H1 (cell line): ENCODE measurements around the gene UQCRC2. TPM values are rescaled to one million over a fixed set of nuclear protein-coding genes. Genes with fewer than 3 reads are reported as not detected.

ENCODE experiments used
- CHD1 ChIP-seq: IDR thresholded peaks from 2 replicates; pipeline ENCODE4 v1.6.1; 2012; ENCODE audit warnings: low read depth, low read length, improper control_type of control experiment
- EGR1 ChIP-seq: IDR thresholded peaks from 2 replicates; pipeline ENCODE4 v1.6.1; 2011; ENCODE audit warnings: low read depth, low read length, borderline replicate concordance
- KDM4A ChIP-seq: IDR thresholded peaks from one replicate; pipeline ENCODE4 v1.7.1; 2012; ENCODE audit warnings: low read depth, mild to moderate bottlenecking, moderate library complexity, low read length, inconsistent platforms; ENCODE audit not compliant: severe bottlenecking
- POU5F1 ChIP-seq: IDR thresholded peaks from 2 replicates; pipeline ENCODE4 v1.6.1; 2011; ENCODE audit warnings: low read depth, mild to moderate bottlenecking, low read length, moderate library complexity
- RNF2 ChIP-seq: fragments of 200-900, 300-1000 bp; sonication (generic); IDR thresholded peaks from 2 replicates; pipeline ENCODE4 v1.7.1; 2016; ENCODE audit warnings: borderline replicate concordance, low read depth, mild to moderate bottlenecking, antibody characterized with exemption, low read length; ENCODE audit not compliant: poor library complexity, severe bottlenecking; ENCODE audit errors: missing control alignments
- SAP30 ChIP-seq: fragments of 300-600 bp; sonication (generic); IDR thresholded peaks from 2 replicates; pipeline ENCODE4 v1.7.1; 2012; ENCODE audit warnings: low read length, moderate library complexity, mild to moderate bottlenecking, inconsistent platforms; ENCODE audit not compliant: insufficient read depth, insufficient replicate concordance
- SIRT6 ChIP-seq: IDR thresholded peaks from one replicate; pipeline ENCODE4 v1.7.1; 2012; ENCODE audit warnings: low read length, inconsistent platforms
- TAF1 ChIP-seq: IDR thresholded peaks from 2 replicates; pipeline ENCODE4 v1.6.1; 2011; ENCODE audit warnings: mild to moderate bottlenecking, low read depth, low read length
- polyA plus RNA-seq, 7 experiments: library from polyadenylated mRNA; depleted of rRNA in 3 of 7; stranded (reverse) in 5 of 7; unstranded in 2 of 7; fragments of >200 nt in 5 of 7; fragments of 200-250 nt in 2 of 7; gene quantifications; 1 replicate in 5 of 7; 2 replicates in 1 of 7; 4 replicates in 1 of 7; pipeline versions ENCODE4 v1.2.1 to v1.2.3, GENCODE V29; 2011 to 2013; ENCODE audit warnings: missing spikeins in 2 of 7, mixed read lengths in 2 of 7
- total RNA-seq: library from RNA; stranded (reverse); fragmentation: NEBNext Ultra II Directional; extraction: Animal tissue kit (Norgen Biotek cat#: 25700); gene quantifications from 2 replicates; pipeline ENCODE4 v1.2.1, GENCODE V29; 2021
- TF ChIP-seq, protein P1 (sequence below): fragments of 300-600 bp; sonication (generic); IDR thresholded peaks from 2 replicates; pipeline ENCODE4 v1.7.1; 2012; ENCODE audit warnings: low read length, moderate library complexity, mild to moderate bottlenecking, inconsistent platforms; ENCODE audit not compliant: insufficient replicate concordance
- TF ChIP-seq, protein P2 (sequence below): IDR thresholded peaks from 2 replicates; pipeline ENCODE4 v1.6.1; 2012; ENCODE audit warnings: inconsistent platforms

The UQCRC2 gene
- total and polyA plus RNA-seq, 2 of the 8 experiments (the other 6 are each of a cell fraction or from before 2014, with no cell fraction given) = 94.4 to 182 TPM

DNA sequence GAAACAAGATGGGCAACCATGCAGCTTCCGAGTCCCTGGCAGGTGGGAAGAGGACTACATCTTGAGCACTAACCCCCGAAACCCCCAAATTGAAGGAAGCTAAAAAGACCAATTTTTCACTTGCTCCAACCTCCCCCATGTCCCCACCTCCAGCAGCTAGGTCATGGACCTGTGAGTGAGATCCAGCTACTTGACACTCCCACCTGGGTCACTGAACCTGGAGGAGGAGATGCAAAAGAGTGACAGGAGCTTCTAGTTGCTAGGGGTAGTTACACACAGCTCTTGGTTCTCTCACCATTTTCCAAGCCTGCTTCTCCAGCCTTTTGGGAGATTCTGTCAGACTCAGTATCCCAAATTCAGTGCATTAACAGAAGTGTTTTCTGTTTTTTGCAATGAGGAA is 36.6 kb downstream of the UQCRC2 start (continued):
- TF ChIP-seq, protein P1, sequence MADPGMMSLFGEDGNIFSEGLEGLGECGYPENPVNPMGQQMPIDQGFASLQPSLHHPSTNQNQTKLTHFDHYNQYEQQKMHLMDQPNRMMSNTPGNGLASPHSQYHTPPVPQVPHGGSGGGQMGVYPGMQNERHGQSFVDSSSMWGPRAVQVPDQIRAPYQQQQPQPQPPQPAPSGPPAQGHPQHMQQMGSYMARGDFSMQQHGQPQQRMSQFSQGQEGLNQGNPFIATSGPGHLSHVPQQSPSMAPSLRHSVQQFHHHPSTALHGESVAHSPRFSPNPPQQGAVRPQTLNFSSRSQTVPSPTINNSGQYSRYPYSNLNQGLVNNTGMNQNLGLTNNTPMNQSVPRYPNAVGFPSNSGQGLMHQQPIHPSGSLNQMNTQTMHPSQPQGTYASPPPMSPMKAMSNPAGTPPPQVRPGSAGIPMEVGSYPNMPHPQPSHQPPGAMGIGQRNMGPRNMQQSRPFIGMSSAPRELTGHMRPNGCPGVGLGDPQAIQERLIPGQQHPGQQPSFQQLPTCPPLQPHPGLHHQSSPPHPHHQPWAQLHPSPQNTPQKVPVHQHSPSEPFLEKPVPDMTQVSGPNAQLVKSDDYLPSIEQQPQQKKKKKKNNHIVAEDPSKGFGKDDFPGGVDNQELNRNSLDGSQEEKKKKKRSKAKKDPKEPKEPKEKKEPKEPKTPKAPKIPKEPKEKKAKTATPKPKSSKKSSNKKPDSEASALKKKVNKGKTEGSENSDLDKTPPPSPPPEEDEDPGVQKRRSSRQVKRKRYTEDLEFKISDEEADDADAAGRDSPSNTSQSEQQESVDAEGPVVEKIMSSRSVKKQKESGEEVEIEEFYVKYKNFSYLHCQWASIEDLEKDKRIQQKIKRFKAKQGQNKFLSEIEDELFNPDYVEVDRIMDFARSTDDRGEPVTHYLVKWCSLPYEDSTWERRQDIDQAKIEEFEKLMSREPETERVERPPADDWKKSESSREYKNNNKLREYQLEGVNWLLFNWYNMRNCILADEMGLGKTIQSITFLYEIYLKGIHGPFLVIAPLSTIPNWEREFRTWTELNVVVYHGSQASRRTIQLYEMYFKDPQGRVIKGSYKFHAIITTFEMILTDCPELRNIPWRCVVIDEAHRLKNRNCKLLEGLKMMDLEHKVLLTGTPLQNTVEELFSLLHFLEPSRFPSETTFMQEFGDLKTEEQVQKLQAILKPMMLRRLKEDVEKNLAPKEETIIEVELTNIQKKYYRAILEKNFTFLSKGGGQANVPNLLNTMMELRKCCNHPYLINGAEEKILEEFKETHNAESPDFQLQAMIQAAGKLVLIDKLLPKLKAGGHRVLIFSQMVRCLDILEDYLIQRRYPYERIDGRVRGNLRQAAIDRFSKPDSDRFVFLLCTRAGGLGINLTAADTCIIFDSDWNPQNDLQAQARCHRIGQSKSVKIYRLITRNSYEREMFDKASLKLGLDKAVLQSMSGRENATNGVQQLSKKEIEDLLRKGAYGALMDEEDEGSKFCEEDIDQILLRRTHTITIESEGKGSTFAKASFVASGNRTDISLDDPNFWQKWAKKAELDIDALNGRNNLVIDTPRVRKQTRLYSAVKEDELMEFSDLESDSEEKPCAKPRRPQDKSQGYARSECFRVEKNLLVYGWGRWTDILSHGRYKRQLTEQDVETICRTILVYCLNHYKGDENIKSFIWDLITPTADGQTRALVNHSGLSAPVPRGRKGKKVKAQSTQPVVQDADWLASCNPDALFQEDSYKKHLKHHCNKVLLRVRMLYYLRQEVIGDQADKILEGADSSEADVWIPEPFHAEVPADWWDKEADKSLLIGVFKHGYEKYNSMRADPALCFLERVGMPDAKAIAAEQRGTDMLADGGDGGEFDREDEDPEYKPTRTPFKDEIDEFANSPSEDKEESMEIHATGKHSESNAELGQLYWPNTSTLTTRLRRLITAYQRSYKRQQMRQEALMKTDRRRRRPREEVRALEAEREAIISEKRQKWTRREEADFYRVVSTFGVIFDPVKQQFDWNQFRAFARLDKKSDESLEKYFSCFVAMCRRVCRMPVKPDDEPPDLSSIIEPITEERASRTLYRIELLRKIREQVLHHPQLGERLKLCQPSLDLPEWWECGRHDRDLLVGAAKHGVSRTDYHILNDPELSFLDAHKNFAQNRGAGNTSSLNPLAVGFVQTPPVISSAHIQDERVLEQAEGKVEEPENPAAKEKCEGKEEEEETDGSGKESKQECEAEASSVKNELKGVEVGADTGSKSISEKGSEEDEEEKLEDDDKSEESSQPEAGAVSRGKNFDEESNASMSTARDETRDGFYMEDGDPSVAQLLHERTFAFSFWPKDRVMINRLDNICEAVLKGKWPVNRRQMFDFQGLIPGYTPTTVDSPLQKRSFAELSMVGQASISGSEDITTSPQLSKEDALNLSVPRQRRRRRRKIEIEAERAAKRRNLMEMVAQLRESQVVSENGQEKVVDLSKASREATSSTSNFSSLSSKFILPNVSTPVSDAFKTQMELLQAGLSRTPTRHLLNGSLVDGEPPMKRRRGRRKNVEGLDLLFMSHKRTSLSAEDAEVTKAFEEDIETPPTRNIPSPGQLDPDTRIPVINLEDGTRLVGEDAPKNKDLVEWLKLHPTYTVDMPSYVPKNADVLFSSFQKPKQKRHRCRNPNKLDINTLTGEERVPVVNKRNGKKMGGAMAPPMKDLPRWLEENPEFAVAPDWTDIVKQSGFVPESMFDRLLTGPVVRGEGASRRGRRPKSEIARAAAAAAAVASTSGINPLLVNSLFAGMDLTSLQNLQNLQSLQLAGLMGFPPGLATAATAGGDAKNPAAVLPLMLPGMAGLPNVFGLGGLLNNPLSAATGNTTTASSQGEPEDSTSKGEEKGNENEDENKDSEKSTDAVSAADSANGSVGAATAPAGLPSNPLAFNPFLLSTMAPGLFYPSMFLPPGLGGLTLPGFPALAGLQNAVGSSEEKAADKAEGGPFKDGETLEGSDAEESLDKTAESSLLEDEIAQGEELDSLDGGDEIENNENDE = no peak
- no peak for TF ChIP-seq SAP30
- no peak for TF ChIP-seq TAF1
- TF ChIP-seq KDM4A = no peak
- TF ChIP-seq POU5F1 = no peak
- TF ChIP-seq SIRT6 = no peak
- no peak for TF ChIP-seq EGR1
- TF ChIP-seq, protein P2, sequence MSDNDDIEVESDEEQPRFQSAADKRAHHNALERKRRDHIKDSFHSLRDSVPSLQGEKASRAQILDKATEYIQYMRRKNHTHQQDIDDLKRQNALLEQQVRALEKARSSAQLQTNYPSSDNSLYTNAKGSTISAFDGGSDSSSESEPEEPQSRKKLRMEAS = no peak
- no peak for TF ChIP-seq CHD1
- TF ChIP-seq RNF2 = no peak
